Endothelial cell of hepatic sinusoid (primary cell): ENCODE data around the gene DYNC2LI1.

Experiments used
- in situ Hi-C: cut with HindIII; loops from 2 replicates; pipeline ENCODE4 v1.10.0; 2017; ENCODE audit warnings: low sequenced_read_pairs

The DYNC2LI1 gene

DNA sequence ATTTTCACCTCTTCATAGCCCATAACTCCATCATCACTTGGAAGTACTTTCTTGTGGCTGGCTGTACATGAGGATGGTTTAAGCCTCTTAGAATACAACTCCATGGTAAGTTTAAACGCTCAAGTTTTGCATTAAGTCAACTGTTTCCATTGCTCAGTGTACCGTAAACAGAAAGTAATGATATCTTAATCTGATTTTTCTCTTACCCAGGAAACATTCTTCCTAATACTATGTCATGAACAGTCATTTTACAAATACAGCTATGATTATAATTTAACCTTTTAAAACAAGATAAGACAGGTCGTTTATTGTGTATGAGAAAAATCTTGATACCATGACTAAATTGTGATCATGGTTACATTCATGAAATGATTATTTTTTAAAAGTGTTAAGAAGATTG, 11.6 kb upstream of the DYNC2LI1 start:
- in situ Hi-C loops, result no loop called here

DNA sequence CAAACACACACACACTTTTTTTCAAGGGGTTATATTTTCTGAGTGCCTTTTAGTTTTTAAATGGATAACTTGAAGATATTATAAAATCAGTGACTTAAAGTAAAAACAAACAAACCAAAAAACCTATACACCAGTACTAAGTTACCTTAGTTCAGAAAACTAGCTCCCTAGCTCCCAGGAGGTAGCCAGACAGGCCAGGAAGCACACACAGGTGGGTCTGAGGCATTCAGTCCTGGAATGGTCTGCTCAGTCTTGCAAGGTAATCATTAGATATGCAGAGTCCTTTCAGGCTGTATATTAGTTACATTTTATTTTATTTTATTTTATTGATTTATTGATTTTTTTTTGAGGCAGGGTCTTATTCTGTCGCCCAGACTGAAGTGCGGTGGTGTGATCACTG, 10.7 kb upstream of the DYNC2LI1 start:
- in situ Hi-C loops, result no loop called here

DNA sequence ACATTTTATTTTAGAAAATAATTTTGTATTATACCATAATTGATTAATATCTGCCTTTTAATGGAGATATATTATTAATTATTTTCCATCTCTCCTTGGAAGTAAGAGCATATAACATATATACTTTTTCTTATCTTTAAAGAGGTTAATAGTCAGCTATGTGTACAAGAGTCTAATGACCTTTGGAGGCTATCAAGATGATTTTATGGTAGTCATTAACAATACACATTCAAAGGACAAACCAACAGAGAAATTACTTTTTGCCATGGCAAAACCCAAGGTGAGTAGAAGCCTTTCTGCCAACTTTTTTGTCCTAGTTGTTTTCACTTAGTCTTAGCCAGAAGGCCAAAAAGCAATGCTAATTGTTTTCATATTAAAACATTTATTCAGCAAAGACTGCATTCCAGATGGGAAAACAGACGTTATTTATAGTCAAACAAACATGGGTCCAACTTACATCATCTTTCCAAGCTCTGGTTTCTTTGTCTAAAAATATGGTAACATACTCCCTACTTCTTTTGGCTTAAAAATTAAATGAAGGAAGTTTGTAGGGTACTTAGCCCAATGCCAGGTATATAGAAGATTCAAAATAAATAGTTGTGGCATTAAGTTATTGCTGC, 9.6 kb upstream of the DYNC2LI1 start:
- in situ Hi-C loops, result no loop called here

DNA sequence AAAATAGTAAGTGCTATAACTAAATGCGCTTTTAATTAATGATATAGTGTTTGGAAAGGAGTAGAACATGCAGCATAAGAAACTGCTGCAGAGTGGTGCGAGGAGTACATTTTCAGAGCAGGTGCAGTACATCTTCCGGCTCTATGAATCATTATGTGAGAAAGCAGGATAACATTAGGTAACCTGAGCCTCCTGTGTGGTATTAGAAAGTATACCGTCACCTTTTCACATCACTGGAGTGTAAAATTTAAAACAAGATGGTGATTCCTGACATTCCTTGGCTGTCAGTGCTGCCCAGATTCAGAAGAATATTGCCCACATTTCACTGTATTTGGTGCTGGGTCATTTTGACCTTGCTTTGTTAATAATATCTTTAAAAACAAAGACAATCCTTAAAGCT, 7.8 kb upstream of the DYNC2LI1 start:
- in situ Hi-C loops, result no loop called here

DNA sequence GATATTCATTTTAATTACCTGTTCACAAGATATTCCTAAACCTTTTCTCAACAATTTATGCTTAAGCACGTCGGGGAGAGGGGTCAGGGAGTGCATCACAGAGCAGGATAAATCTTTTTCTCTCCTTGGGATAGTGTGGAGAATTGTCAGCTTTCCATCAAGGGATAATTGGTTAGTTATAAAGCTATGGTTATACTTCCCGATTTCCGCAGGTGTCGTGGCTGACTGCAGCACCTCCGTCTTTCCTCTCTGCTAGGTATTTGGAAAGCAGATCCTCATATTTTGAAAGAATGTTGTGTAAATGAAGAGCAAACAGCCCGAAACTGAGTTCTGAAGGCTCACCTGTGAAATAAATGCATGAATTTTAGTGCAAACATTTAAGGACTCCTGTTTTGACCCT, 778 bp downstream of the DYNC2LI1 start:
- in situ Hi-C loops, result no loop called here

DNA sequence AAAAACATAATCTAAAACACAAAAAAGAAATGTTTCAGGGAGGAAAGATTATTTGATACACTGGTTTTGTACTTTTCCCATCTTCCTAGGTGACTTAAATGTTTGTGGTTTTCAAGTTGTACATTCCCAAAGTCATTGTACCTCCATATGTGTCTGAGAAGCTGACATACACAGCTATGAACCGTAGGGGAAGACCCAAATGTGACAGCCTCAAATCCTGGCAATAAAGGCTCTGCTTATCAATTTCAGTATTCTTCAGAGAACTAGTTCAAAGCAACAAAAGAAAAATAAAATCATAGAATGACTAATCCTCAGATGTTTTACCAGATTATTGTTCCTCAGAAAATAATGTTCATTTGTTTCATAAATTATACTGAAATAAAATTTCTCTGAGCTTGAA, 2.5 kb downstream of the DYNC2LI1 start:
- in situ Hi-C loops, result no loop called here

DNA sequence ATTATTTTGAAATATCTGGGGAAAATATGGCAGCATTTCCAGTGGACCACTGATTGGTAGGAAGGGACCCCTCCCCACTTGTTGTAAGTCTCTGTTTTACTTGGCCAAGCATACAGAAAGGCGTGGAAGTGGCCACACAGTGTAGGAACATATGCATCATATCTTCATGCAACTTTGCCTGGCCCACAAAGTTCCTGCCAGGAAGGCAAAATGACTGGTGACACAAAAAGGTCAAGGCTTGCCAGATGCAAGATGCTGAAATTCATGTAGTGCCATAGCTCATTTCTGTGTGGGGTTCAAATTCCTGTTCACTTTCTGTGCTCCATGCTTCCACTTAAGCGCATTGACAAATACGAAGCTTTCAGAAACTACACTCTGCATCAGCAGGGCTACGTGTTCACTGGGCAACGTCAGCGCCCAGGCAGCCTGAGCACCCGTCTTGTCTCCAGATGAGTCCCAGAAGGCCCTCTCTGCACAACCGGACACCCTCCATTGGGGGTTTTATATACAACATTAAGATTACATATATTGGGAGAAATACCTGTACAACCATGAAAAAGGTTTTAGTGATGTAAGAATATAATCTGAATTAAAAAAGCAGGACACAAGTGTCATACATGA, 3.6 kb downstream of the DYNC2LI1 start:
- in situ Hi-C loops, result no loop called here

DNA sequence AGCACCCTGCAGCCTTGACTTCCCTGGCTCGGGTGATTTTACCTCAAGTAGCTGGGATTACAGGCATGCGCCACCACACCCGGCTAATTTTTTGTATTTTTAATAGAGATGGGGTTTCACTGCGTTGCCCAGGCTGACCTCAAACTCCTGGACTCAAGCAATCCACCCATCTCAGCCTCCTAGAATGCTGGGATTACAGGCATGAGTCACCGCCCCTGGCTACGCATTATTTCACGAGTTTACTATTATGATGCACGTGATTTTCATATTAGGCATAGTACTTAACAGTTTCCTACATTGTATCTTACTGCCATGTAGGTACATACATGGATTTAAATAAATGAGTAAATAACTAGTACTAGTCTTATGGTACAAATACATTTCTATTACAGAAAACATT, 4.4 kb downstream of the DYNC2LI1 start:
- in situ Hi-C loops, result no loop called here

DNA sequence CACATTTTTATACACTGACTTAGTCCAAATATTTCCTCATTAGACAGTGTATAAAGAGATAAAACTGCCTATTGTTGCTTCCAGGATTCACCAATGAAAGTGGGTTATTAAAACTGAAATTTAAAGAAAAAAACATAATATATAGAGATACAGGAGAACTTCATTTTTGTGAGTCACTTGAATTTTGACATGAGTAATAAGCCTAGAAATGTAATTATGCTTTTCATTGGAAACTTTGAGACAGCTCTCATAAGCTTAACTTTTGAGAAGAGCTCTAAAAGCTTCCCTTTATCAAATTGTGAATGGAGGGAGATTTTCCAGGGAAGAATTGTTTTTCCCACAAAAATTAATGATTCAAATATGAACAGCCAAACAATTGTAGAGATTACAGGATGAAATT, 14.1 kb downstream of the DYNC2LI1 start:
- in situ Hi-C loops, result no loop called here

DNA sequence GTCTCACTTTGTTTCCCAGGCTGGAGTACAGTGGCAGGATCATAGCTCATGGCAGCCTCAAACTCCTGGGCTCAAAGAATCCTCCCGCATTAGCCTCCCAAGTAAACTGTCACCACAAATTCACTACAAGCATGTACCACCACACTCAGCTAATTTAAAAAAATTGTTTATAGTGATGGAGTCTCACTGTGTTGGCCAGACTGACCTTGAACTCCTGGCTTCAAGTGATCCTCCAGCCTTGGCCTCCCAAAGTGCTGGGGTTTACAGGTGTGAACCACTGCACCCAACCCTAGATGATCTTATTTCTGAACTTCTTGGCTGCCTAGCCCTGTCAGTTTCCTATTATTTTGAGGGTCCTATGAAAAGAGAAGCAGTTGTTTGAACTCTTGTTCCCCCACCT, 14.8 kb downstream of the DYNC2LI1 start:
- in situ Hi-C loops, result no loop called here

DNA sequence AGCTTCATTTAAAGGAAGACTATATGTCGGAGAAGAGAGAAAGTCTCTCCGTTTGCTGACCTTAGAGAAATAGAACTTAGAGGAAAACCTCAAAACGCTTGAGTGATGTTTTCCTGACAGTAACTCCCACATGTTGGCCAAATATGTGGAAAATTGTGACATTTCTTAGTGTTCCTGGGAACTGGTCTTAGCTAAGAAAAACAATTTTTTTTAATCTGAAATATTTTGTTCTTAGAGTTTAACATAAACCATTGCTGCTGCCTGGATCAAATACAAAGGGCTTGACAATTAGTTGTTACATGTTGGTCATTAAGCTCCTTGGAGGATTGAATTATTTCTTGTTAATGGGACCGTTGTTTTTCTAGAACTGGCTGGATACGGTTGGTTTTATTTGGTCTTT, 16.3 kb downstream of the DYNC2LI1 start:
- in situ Hi-C loops, result no loop called here

DNA sequence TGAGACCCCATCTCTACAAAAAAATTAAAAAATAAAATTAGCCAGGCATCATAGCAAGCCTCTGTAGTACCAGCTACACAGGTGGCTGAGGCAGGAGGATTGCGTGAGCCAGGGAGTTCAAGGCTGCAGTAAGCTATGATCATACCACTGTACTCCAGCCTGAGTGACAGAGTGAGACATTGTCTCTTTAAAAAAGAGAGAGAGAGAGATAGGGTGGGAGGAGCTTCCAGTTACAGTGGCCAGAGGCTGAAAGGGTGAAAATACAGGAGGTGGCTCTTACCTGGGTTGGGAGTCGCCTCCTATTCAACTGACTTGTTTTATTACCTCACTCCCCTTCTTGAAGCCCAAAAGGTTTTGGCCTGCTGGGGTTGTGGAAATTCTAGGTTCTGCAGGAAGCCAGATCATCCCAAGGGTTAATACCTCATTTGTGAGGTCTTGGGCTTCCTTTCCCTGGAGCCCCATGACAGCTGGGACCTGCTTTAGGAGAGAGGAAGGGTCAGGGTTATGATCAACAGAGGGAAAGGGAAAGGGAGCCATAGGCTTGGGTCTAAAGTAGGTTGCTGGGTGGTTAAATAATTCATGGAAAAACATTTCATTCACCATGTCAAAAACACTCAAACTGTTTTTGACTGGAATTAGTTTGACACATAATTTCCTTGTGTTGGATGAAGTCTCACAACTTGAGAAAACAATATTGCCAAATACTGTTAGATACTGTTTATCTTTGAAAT, 17.4 kb downstream of the DYNC2LI1 start:
- in situ Hi-C loops, result no loop called here

DNA sequence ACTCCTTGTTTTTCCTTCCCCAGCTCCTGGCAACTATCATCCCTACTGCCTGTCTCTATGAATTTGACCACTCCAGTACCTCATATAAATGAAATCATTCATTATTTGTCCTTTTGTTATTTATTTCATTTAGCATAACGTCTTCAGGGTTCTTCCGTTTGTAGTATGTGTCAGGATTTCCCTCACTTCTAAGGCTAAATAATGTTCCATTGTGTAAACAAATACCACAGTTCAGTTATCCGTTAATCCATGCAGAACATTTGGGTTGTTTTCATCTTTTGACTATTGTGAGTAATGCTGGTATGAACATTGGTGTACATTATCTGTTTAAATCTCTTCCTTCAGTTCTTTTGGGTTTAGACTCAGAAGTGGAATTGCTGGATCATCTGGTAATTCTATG, 18.8 kb downstream of the DYNC2LI1 start:
- in situ Hi-C loops, result no loop called here

DNA sequence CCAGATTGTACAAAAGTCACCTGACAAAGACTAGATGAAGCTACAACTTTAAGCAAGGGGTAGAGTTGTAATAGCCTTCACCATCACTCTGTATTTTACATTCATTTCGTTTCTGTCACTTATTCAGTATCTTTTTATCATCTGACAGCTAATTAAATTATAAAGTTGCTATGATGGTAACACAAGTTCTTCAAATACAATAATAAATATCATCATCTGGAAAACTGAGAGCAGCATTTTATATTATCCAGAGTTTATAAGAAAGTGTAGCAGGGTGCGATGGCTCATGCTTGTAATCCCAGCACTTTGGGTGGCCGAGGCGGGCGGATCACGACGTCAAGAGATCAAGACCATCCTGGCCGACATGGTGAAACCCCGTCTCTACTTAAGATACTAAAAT, 21.1 kb downstream of the DYNC2LI1 start:
- in situ Hi-C loops, result no loop called here

DNA sequence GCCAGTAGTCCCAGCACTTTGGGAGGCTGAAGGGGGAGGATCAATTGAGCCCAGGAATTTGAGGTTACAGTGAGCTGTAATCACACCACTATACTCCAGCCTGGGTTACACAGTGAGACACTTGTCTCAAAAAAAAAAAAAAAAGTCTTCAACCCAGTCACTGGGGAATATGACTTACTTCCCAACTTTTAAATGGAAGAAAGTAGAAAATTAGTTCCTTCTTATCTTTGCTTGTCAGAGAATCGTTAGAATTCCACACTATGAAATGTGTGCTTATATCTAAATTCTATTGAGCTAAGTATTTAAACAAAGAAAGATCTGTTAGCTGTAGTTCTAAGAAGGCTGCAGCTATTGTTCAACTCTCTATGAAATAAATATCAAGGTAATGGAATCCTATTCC, 22.4 kb downstream of the DYNC2LI1 start:
- in situ Hi-C loops, result no loop called here

DNA sequence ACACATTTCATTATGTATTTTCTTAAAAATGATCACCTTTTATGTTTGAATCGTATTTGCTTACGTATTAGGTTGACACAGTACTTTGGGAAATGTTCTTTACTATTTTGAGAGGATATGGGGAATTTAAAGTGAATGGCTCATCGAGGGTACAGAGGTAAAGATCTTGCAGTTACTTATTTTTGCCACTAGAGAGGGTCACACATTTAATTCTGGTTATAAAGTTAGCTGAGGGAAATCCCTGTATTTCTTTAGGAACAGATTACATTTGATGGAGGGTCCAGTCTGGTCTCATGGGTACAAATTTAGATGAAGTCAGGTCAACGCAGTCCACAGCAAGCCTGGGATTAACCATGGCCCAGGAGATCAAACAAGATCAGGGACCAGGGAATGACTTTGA, 24.5 kb downstream of the DYNC2LI1 start:
- in situ Hi-C loops, result no loop called here

DNA sequence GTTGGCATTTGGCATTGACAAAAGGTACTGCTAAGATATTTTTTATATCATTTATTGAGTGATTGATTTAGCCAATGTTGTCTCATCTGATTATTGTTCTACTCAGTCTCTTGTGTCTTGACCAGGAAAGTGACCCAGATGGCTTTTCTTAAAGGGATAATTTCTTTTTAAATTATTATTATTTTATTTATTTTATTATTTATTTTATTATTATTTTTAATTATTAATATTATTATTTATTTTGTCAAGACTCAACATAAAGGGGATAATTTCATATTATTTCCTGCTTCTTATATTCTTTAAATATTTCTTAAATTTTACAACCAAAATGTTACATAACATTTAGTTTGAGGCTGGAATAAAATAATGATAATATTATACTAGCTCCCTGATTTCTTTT, 27.1 kb downstream of the DYNC2LI1 start:
- in situ Hi-C loops, result no loop called here

DNA sequence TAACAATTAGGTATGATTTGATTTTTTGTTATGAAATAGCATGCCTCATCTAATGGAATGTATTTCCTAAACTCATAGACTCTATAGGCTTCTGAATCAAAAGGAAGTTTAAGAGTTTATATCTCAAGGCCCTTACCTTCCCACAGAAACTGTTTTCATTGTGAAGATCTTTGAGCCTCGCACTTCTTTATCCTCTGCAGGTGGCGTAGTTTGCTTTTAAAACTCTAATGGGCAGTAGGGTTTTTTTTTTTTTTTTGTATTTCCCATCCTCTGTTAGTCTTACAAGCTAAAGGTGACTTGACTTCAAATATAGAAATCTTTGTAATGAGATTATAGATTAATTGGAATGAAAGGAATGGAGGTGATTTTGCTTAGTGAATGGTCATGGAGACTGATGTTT, 28.3 kb downstream of the DYNC2LI1 start:
- in situ Hi-C loops, result no loop called here

DNA sequence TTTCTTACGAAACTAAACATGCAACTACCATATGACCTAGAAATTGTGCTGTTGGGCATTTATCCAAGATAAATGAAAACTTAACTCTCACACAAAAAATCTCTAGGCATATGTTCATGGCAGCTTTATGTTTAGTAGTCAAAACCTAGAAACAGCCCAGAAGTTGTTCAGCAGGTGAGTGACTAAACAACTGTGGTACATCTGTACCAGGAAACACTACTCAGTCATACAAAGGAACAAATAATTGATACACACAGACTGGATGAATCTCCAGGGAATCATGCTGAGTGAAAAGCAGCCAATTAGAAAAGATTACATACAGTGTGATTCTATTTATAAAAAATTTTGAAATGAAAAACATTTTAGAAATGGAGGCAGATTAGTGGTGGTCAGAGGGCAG, 29.3 kb downstream of the DYNC2LI1 start:
- in situ Hi-C loops, result no loop called here

DNA sequence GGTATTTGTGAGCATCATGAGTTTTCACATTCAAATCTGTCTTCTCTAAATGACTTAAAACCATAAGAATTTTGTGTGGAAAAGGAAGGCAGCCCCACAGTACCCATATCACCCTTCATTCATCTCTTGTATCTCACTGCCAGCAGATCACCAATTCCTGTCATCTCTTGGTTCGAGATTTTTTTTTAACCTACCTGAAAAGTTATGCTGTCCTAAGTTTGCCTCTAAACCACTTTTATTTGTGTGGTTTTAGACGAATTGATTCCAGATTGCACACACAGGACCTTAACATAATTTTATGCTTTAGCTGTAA, 32.8 kb downstream of the DYNC2LI1 start:
- in situ Hi-C loops, result no loop called here

DNA sequence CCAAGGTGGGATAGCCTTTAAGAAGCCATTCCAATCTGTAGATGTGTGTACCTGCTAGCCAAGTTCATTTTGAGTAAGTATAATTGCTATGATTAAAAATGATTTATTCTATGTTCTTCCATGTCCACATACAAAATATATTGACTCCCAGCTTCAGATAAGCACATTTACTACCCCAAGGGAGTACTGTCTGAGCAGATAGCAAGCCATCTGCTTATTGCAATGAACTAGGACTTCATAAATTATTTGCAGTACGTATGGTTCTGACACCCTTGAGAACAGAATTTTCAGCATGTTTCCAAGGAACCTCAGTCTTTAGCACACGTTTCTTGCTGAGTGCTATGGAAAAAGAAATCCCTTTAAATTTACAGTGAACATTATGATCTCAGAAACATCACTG, 36.6 kb downstream of the DYNC2LI1 start:
- in situ Hi-C loops, result no loop called here

DNA sequence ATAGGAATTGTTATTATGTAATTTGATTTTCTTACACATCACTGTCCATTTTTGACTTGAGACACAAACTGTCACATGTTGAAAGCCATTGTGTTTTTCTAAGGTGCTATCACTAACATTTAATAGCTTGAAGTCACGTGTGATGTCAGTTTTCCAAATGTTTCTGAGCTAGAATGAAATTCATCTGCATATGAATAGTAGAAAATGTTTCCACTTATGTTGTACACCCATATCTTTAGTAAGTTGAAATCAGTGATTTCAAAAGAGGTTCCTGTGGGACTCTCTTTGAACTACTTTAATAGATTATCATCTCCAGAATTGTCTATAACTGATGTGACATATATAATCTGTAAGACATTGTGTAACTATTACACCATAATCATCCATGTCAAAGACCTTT, 37.0 kb downstream of the DYNC2LI1 start:
- in situ Hi-C loops, result no loop called here

DNA sequence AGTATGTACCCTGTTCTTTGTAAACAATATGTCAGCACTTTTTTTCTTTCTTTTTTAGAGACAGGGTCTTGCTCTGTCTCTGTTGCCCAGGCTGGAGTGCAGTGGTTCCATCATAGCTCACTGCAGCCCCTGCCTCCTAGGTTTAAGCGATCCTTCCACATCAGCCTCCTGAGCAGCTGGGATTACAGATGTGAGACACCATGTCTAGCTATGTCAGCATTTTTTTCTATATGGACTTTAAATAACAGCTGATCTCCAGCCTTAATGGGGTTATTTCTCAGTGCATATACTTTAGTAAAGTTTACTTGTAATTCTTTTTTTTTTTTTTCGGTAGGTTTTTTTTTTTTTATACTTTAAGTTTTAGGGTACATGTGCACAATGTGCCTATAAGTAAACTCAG, 38.2 kb downstream of the DYNC2LI1 start:
- in situ Hi-C loops, result no loop called here
